Measurements from ENCODE around the gene ERMAP.
"Not testable (repeated sequence)": the region's sequence is repeated elsewhere in the genome, so short reads cannot be mapped to it uniquely, and the experiment has no call there.

The ERMAP gene

GRCh38 chr1:42848823-42849537 lies 32.1 kb downstream of the ERMAP start:
- Histone ChIP-seq H3K36me3 (ENCODE audit: insufficient read depth, insufficient read length, low read length) (peaks cover 50% of the 10 kb centered on the region), H3K9ac (ENCODE audit: insufficient read length, low read depth) (no peak overlapping the region), H3K4me1 (ENCODE audit: insufficient read depth, insufficient read length) (peaks cover 5% of the 10 kb centered on the region), H3K27me3 (ENCODE audit: insufficient read depth, insufficient read length) (no peaks in the 10 kb centered on the region), H3K4me3 (ENCODE audit: insufficient read length, low read depth) (no peak overlapping the region), H3K9me3 (ENCODE audit: insufficient read depth, low read length) (peaks cover 10% of the 10 kb centered on the region; the same call in 1 of the 2 replicates)
- DNase-seq (ENCODE audit: low read depth, low spot score), result no peak
- TF ChIP-seq ZNF274 (IDR thresholded peaks at IDR 0.05; ENCODE audit: low read depth, low read length), result no peak
- no peak for TF ChIP-seq SUZ12 (IDR thresholded peaks at IDR 0.05; ENCODE audit: extremely low read depth, insufficient read depth, insufficient read length)
- no peak for TF ChIP-seq YY1 (IDR thresholded peaks at IDR 0.05; ENCODE audit: insufficient read depth, insufficient read length)

GRCh38 chr1:42849944-42850343 lies 33.0 kb downstream of the ERMAP start:
- Histone ChIP-seq H3K36me3 (ENCODE audit: insufficient read depth, insufficient read length, low read length) (peaks cover 45% of the 10 kb centered on the region), H3K9ac (ENCODE audit: insufficient read length, low read depth) (no peak overlapping the region), H3K9me3 (ENCODE audit: insufficient read depth, low read length) (peaks cover 10% of the 10 kb centered on the region; the same call in 1 of the 2 replicates), H3K4me1 (ENCODE audit: insufficient read depth, insufficient read length) (peaks cover 5% of the 10 kb centered on the region), H3K27me3 (ENCODE audit: insufficient read depth, insufficient read length) (no peaks in the 10 kb centered on the region), H3K4me3 (ENCODE audit: insufficient read length, low read depth) (no peak overlapping the region)
- TF ChIP-seq YY1 (IDR thresholded peaks at IDR 0.05; ENCODE audit: insufficient read depth, insufficient read length) (no peak), ZNF274 (IDR thresholded peaks at IDR 0.05; ENCODE audit: low read depth, low read length) (no peak), SUZ12 (IDR thresholded peaks at IDR 0.05; ENCODE audit: extremely low read depth, insufficient read depth, insufficient read length) (no peak)
- DNase-seq (ENCODE audit: low read depth, low spot score), result no peak

- H3K4me3 ChIP-seq (ENCODE audit: insufficient read length, low read depth), result no peak overlapping the region
- TF ChIP-seq ZNF274 (IDR thresholded peaks at IDR 0.05; ENCODE audit: low read depth, low read length) (no peak), YY1 (IDR thresholded peaks at IDR 0.05; ENCODE audit: insufficient read depth, insufficient read length) (no peak), SUZ12 (IDR thresholded peaks at IDR 0.05; ENCODE audit: extremely low read depth, insufficient read depth, insufficient read length) (no peak)
- H3K4me1 ChIP-seq (ENCODE audit: insufficient read depth, insufficient read length), result peaks cover 5% of the 10 kb centered on the region
- H3K36me3 ChIP-seq (ENCODE audit: insufficient read depth, insufficient read length, low read length), result peaks cover 45% of the 10 kb centered on the region
- DNase-seq (ENCODE audit: low read depth, low spot score), result no peak
- peaks cover 12% of the 10 kb centered on the region; the same call in 1 of the 2 replicates for H3K9me3 ChIP-seq (ENCODE audit: insufficient read depth, low read length)
- H3K9ac ChIP-seq (ENCODE audit: insufficient read length, low read depth), result no peak overlapping the region
- no peaks in the 10 kb centered on the region for H3K27me3 ChIP-seq (ENCODE audit: insufficient read depth, insufficient read length)
Measured at GRCh38 chr1:42851420-42851819, 34.5 kb downstream of the ERMAP start.

- no peak overlapping the region for H3K9ac ChIP-seq (ENCODE audit: insufficient read length, low read depth)
- no peak for TF ChIP-seq ZNF274 (IDR thresholded peaks at IDR 0.05; ENCODE audit: low read depth, low read length)
- no peak for TF ChIP-seq SUZ12 (IDR thresholded peaks at IDR 0.05; ENCODE audit: extremely low read depth, insufficient read depth, insufficient read length)
- TF ChIP-seq YY1 (IDR thresholded peaks at IDR 0.05; ENCODE audit: insufficient read depth, insufficient read length), result no peak
- H3K4me1 ChIP-seq (ENCODE audit: insufficient read depth, insufficient read length), result peaks cover 5% of the 10 kb centered on the region
- H3K9me3 ChIP-seq (ENCODE audit: insufficient read depth, low read length), result peaks cover 19% of the 10 kb centered on the region; the same call in 1 of the 2 replicates
- no peak for DNase-seq (ENCODE audit: low read depth, low spot score)
- peaks cover 45% of the 10 kb centered on the region for H3K36me3 ChIP-seq (ENCODE audit: insufficient read depth, insufficient read length, low read length)
- H3K27me3 ChIP-seq (ENCODE audit: insufficient read depth, insufficient read length), result no peaks in the 10 kb centered on the region
- no peak overlapping the region for H3K4me3 ChIP-seq (ENCODE audit: insufficient read length, low read depth)
Measured at GRCh38 chr1:42851960-42852607, 35.2 kb downstream of the ERMAP start.

- H3K27me3 ChIP-seq (ENCODE audit: insufficient read depth, insufficient read length), result no peaks in the 10 kb centered on the region
- peaks cover 45% of the 10 kb centered on the region for H3K36me3 ChIP-seq (ENCODE audit: insufficient read depth, insufficient read length, low read length)
- DNase-seq (ENCODE audit: low read depth, low spot score), result no peak
- peaks cover 5% of the 10 kb centered on the region for H3K4me1 ChIP-seq (ENCODE audit: insufficient read depth, insufficient read length)
- no peak overlapping the region for H3K9ac ChIP-seq (ENCODE audit: insufficient read length, low read depth)
- no peak overlapping the region for H3K4me3 ChIP-seq (ENCODE audit: insufficient read length, low read depth)
- TF ChIP-seq YY1 (IDR thresholded peaks at IDR 0.05; ENCODE audit: insufficient read depth, insufficient read length) (no peak), ZNF274 (IDR thresholded peaks at IDR 0.05; ENCODE audit: low read depth, low read length) (no peak), SUZ12 (IDR thresholded peaks at IDR 0.05; ENCODE audit: extremely low read depth, insufficient read depth, insufficient read length) (no peak)
- H3K9me3 ChIP-seq (ENCODE audit: insufficient read depth, low read length), result peaks cover 23% of the 10 kb centered on the region; the same call in 1 of the 2 replicates
Measured at GRCh38 chr1:42852608-42852980, 35.7 kb downstream of the ERMAP start.

- no peak for DNase-seq (ENCODE audit: low read depth, low spot score)
- Histone ChIP-seq H3K9me3 (ENCODE audit: insufficient read depth, low read length) (peaks cover 23% of the 10 kb centered on the region; the same call in 1 of the 2 replicates), H3K4me3 (ENCODE audit: insufficient read length, low read depth) (no peak overlapping the region), H3K27me3 (ENCODE audit: insufficient read depth, insufficient read length) (no peaks in the 10 kb centered on the region), H3K4me1 (ENCODE audit: insufficient read depth, insufficient read length) (peaks cover 2% of the 10 kb centered on the region), H3K9ac (ENCODE audit: insufficient read length, low read depth) (no peak overlapping the region), H3K36me3 (ENCODE audit: insufficient read depth, insufficient read length, low read length) (peaks cover 45% of the 10 kb centered on the region)
- TF ChIP-seq SUZ12 (IDR thresholded peaks at IDR 0.05; ENCODE audit: extremely low read depth, insufficient read depth, insufficient read length) (no peak), YY1 (IDR thresholded peaks at IDR 0.05; ENCODE audit: insufficient read depth, insufficient read length) (no peak)
Measured at GRCh38 chr1:42853116-42853884, 36.4 kb downstream of the ERMAP start.

GRCh38 chr1:42856554-42856953 lies 39.6 kb downstream of the ERMAP start:
- H3K9ac ChIP-seq (ENCODE audit: insufficient read length, low read depth); H3K4me1 ChIP-seq (ENCODE audit: insufficient read depth, insufficient read length); DNase-seq (ENCODE audit: low read depth, low spot score); H3K4me3 ChIP-seq (ENCODE audit: insufficient read length, low read depth); H3K27me3 ChIP-seq (ENCODE audit: insufficient read depth, insufficient read length): not testable (repeated sequence)
- Histone ChIP-seq H3K9me3 (ENCODE audit: insufficient read depth, low read length) (peaks cover 32% of the 10 kb centered on the region), H3K36me3 (ENCODE audit: insufficient read depth, insufficient read length, low read length) (peaks cover 20% of the 10 kb centered on the region)

GRCh38 chr1:42859366-42859765 lies 42.4 kb downstream of the ERMAP start:
- H3K4me3 ChIP-seq (ENCODE audit: insufficient read length, low read depth); H3K4me1 ChIP-seq (ENCODE audit: insufficient read depth, insufficient read length); H3K27me3 ChIP-seq (ENCODE audit: insufficient read depth, insufficient read length); DNase-seq (ENCODE audit: low read depth, low spot score); H3K9ac ChIP-seq (ENCODE audit: insufficient read length, low read depth); H3K36me3 ChIP-seq (ENCODE audit: insufficient read depth, insufficient read length, low read length): not testable (repeated sequence)
- peaks cover 30% of the 10 kb centered on the region for H3K9me3 ChIP-seq (ENCODE audit: insufficient read depth, low read length)

All from NT2/D1 (cell line).